Astrocyte (in vitro differentiated cells and primary cell): Measurements from ENCODE around the gene MRPL46.

Experiments
- EZH2 ChIP-seq: IDR thresholded peaks from 2 replicates; pipeline ENCODE4 v1.6.1; 2012; ENCODE audit warnings: mild to moderate bottlenecking, low read length, inconsistent platforms; ENCODE audit not compliant: insufficient read depth
- TF ChIP-seq, protein P1 (sequence below): IDR thresholded peaks from 2 replicates; pipeline ENCODE4 v1.5.1; 2011; ENCODE audit warnings: low read depth, mild to moderate bottlenecking, inconsistent platforms, low read length, moderate library complexity; ENCODE audit not compliant: insufficient read depth

DNA sequence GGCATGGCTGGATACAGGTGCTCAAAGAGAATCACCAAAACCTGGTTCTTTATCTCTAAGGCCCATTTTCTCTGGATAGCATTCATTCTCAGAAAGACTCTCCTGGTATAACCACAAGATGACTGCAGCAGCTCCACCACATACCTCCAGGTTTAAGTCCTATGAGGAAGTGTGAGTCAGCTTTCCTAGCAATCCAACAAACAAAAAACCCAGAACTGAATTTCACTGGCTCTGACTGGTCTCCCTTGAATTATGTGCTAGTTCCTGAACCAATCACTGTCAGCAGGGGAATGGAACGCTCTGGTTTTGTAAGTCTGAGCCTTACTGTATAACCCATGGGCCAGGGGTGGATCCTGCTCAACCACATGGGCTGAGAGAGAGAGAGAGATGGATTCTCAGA, 27.2 kb downstream of the MRPL46 start:
- no peak for TF ChIP-seq EZH2
- TF ChIP-seq, protein P1, sequence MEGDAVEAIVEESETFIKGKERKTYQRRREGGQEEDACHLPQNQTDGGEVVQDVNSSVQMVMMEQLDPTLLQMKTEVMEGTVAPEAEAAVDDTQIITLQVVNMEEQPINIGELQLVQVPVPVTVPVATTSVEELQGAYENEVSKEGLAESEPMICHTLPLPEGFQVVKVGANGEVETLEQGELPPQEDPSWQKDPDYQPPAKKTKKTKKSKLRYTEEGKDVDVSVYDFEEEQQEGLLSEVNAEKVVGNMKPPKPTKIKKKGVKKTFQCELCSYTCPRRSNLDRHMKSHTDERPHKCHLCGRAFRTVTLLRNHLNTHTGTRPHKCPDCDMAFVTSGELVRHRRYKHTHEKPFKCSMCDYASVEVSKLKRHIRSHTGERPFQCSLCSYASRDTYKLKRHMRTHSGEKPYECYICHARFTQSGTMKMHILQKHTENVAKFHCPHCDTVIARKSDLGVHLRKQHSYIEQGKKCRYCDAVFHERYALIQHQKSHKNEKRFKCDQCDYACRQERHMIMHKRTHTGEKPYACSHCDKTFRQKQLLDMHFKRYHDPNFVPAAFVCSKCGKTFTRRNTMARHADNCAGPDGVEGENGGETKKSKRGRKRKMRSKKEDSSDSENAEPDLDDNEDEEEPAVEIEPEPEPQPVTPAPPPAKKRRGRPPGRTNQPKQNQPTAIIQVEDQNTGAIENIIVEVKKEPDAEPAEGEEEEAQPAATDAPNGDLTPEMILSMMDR, result no peak
